CD4-positive, alpha-beta T cell (primary cell): ENCODE data around the gene PCYOX1L. TPM values are rescaled to one million over a fixed set of nuclear protein-coding genes. Genes with fewer than 3 reads are reported as not detected.

Experiments used
- ATAC-seq: fragments of 200-7000 bp; cut with Tn5 transposase; one replicate; pipeline ENCODE4 v1.10.0; 2022; ENCODE audit warnings: mild to moderate bottlenecking; ENCODE audit not compliant: poor library complexity
- CTCF ChIA-PET: fragments of 350-600 bp; sonication (Branson Sonifier 250); formaldehyde crosslinking; loops from one replicate; lab custom pipeline; 2021; ENCODE audit warnings: antibody characterized with exemption, inconsistent platforms; lab: Charles Lee
- POLR2A ChIA-PET: fragments of 350-600 bp; sonication (Branson Sonifier 250); formaldehyde crosslinking; loops from one replicate; lab custom pipeline; 2021; ENCODE audit warnings: antibody characterized with exemption, inconsistent platforms; lab: Charles Lee
- DNase-seq, 14 experiments: peaks; one replicate each; pipeline ENCODE4 v3.0.0-alpha.2; 2013 to 2020; ENCODE audit warnings: mixed read lengths in 2 of 14
- H3K27ac ChIP-seq, 2 donors: one replicate each; pipeline versions ENCODE4 v1.5.1 to v1.7.0; 2013; ENCODE audit warnings: low read length in 2 of 2, low read depth in 1 of 2, mild to moderate bottlenecking in 1 of 2
- H3K27me3 ChIP-seq, 2 experiments: 1 replicate in 1 of 2; 2 replicates in 1 of 2; pipeline versions ENCODE4 v1.6.1 to v1.7.0; 2013; ENCODE audit warnings: low read length in 2 of 2, control low read depth in 1 of 2, mild to moderate bottlenecking in 1 of 2, moderate library complexity in 1 of 2; ENCODE audit not compliant: insufficient read depth in 2 of 2, control insufficient read depth in 1 of 2
- H3K36me3 ChIP-seq: one replicate; pipeline ENCODE4 v1.6.1; 2013; ENCODE audit warnings: low read length, control low read depth; ENCODE audit not compliant: insufficient read depth
- H3K4me1 ChIP-seq: one replicate; pipeline ENCODE4 v1.6.1; 2013; ENCODE audit warnings: low read length, control low read depth; ENCODE audit not compliant: insufficient read depth
- H3K4me3 ChIP-seq: one replicate; pipeline ENCODE4 v1.5.1; 2013; ENCODE audit warnings: mild to moderate bottlenecking, low read length, moderate library complexity
- H3K9me3 ChIP-seq, 2 experiments: 1 replicate in 1 of 2; 2 replicates in 1 of 2; pipeline versions ENCODE4 v1.6.1 to v1.7.0; 2013; ENCODE audit warnings: low read length in 2 of 2, mild to moderate bottlenecking in 2 of 2, control low read depth in 1 of 2, moderate library complexity in 1 of 2; ENCODE audit not compliant: control insufficient read depth in 1 of 2, insufficient read depth in 1 of 2
- H3K27ac Mint-ChIP-seq: one replicate; pipeline ENCODE4 v1.8.0; 2020; ENCODE audit warnings: mixed read lengths
- H3K27me3 Mint-ChIP-seq: one replicate; pipeline ENCODE4 v1.8.0; 2021; ENCODE audit warnings: mixed read lengths
- H3K36me3 Mint-ChIP-seq: one replicate; pipeline ENCODE4 v1.8.0; 2021; ENCODE audit warnings: low read depth, mixed read lengths
- H3K4me1 Mint-ChIP-seq: one replicate; pipeline ENCODE4 v1.8.0; 2021; ENCODE audit warnings: low read depth, mixed read lengths
- H3K4me3 Mint-ChIP-seq: one replicate; pipeline ENCODE4 v1.8.0; 2020; ENCODE audit warnings: mild to moderate bottlenecking, mixed read lengths
- H3K9me3 Mint-ChIP-seq: one replicate; pipeline ENCODE4 v1.8.0; 2020; ENCODE audit warnings: mixed read lengths
- intact Hi-C, 2 experiments: fragments of 100-400 bp; cut with DNase I in 1 of 2; cut with micrococcal nuclease in 1 of 2; formaldehyde crosslinking; loops; one replicate each; pipeline versions ENCODE4 v1.15.1 to v1.9.0; 2023 to 2025; cut with DNase I, micrococcal nuclease
- total RNA-seq, 174 experiments: library from RNA in 2 of 174; stranded (reverse) in 2 of 174; gene quantifications; one replicate each; pipeline ENCODE4 v1.2.3 and lab custom pipeline; 2021 to 2026
- TF ChIP-seq, protein P1 (sequence below): fragments of 200-600 bp; IDR thresholded peaks from one replicate; pipeline ENCODE4 v1.8.0; 2022; ENCODE audit warnings: antibody characterized with exemption, mild to moderate bottlenecking

Gene PCYOX1L
- total RNA-seq, 2 experiments from 2014 or later: 22.9 to 24.8 TPM

DNA sequence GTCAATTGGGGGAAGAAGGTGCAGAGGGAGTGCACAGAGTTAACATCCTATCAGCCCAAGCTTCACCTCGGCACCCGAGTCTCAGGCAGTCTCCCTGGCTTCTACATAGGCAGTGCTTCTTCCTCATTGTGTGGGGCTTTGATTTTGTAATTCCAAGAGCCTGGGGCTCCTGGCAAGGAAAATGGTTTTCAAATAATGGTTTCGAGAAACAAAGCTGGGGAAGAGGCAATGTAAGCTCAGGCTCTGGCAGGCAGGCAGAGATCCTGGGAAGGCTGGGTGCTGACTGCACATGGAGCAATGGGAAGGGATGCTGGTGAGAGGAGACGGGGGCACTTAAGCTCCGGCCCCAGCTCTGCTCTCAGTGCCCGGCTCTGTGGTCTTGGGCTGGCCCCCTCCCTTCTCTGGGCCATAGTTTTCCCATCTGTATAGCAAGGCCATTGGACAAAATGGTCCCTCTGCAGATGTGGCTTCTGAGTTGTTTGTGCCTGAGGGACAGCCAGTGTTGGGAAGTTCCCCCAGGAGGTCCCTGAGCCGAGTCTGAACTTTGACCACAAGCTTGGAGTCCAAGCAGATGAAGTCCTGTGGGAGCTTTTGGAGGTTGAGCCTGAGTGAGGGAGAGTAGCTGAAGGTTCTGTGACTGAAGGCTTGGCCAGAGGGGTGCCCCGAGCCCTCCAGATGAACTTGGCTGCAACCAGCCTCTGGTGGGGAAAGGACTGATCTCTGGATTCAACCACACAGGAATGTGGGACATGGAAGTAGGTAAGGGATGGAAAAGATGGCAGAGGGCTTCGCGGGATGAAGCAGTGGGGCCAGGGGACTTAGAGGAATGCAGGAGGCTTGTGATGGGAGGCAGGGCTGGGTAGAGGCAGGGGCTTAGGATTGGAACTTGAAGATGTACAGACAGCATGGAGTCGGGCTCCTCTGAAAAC is 49.7 kb downstream of the PCYOX1L start:
- no peaks in the 10 kb centered on the region for H3K36me3 ChIP-seq
- H3K9me3 ChIP-seq: no peaks in the 10 kb centered on the region
- Mint-ChIP-seq H3K27ac (no peak overlapping the region), H3K4me1 (no peaks in the 10 kb centered on the region), H3K27me3 (no peaks in the 10 kb centered on the region), H3K4me3 (no peak overlapping the region), H3K9me3 (no peaks in the 10 kb centered on the region), H3K36me3 (no peaks in the 10 kb centered on the region)
- no peak overlapping the region for H3K27ac ChIP-seq
- TF ChIP-seq, protein P1, sequence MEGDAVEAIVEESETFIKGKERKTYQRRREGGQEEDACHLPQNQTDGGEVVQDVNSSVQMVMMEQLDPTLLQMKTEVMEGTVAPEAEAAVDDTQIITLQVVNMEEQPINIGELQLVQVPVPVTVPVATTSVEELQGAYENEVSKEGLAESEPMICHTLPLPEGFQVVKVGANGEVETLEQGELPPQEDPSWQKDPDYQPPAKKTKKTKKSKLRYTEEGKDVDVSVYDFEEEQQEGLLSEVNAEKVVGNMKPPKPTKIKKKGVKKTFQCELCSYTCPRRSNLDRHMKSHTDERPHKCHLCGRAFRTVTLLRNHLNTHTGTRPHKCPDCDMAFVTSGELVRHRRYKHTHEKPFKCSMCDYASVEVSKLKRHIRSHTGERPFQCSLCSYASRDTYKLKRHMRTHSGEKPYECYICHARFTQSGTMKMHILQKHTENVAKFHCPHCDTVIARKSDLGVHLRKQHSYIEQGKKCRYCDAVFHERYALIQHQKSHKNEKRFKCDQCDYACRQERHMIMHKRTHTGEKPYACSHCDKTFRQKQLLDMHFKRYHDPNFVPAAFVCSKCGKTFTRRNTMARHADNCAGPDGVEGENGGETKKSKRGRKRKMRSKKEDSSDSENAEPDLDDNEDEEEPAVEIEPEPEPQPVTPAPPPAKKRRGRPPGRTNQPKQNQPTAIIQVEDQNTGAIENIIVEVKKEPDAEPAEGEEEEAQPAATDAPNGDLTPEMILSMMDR: no peak
- DNase-seq (no peak), ATAC-seq (no peak)
- intact Hi-C loops: no loop called here
- POLR2A ChIA-PET: no interaction called here
- CTCF ChIA-PET: no interaction called here
- no peaks in the 10 kb centered on the region for H3K4me1 ChIP-seq
- H3K4me3 ChIP-seq: no peak overlapping the region
- H3K27me3 ChIP-seq: no peaks in the 10 kb centered on the region

DNA sequence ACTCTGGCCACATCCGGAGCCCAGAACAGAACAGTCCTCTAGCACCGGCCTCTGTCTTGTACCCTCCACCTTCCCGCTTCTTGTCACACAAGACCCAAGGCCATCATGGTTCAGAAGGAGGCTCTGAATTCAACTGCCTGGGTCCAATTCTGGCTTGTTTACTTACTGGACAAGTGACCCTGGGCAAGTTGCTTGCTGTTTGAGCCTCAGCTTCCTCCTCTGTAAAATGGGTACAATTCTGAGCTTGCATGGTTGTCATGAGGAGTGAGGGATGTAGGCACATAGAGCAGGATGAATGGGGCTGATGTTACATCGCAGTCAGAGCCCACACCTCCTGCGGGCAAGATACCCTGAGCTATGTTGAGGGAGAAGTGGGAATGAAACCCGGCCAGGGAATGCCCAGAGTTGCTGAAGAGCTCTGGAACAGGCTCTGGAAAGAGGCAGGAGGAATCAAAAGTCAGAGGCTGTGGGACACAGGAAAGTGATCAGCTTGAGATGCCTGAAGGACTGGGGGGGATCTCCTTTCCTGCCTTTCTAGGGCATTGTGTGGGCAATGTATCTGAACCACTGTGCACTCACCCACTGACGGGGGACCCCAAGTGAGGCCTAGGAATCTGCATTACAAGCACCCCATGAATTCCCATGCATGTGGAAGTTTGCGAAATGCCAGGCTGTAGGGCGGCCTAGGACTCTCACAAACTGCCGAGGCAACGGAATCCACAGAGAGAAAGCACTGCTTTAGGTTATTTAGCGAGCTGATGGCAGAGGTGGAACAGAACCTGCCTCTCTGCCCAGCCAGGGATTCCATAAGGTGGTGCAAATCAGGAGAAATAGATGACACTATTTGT is 50.6 kb downstream of the PCYOX1L start:
- DNase-seq: no peak
- POLR2A ChIA-PET: no interaction called here

DNA sequence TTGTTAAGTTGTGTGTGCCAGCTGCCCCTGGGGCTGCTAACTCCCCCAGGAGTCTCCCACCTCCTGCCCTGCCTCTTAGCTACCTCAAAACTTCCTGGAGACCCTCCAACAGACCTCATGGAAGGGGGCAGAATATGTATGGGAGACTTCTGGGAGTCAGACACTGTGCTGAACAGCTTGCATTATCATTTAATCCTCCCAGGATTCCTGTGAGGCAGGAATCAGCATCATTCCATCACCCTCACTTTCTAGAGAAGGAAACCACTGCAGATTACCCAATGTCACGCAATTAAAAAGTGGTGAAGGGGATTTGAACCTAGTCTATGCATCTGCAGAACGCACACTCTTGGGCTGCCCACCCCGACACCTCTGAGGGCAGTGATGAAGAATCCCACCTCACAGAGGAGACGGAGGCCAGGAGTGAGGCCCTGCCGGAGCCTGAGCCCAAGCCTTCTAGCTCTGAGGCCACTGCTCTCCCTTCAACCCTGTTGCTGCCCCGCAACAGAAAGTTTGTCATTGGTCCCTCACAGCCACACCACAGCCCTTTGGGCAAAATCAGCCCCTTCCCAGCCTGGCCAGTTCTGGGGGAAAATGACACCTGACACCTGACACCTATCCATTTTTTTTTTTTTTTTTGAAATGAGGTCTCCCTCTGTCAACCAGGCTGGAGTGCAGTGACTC is 51.6 kb downstream of the PCYOX1L start:
- DNase-seq (no peak), ATAC-seq (no peak)
- Mint-ChIP-seq H3K9me3 (no peaks in the 10 kb centered on the region), H3K4me3 (no peak overlapping the region), H3K27me3 (no peaks in the 10 kb centered on the region), H3K4me1 (no peaks in the 10 kb centered on the region), H3K36me3 (no peaks in the 10 kb centered on the region), H3K27ac (no peak overlapping the region)
- Histone ChIP-seq H3K4me1 (no peaks in the 10 kb centered on the region), H3K27me3 (no peaks in the 10 kb centered on the region), H3K27ac (no peak overlapping the region), H3K36me3 (no peaks in the 10 kb centered on the region), H3K4me3 (no peak overlapping the region), H3K9me3 (no peaks in the 10 kb centered on the region)
- TF ChIP-seq, protein P1: no peak
- ChIA-PET CTCF (no interaction called here), POLR2A (no interaction called here)
- intact Hi-C loops: no loop called here

More for the DNA sequence above, 50.6 kb downstream of the PCYOX1L start:
- no peak overlapping the region for H3K27ac ChIP-seq
- H3K4me1 Mint-ChIP-seq: no peaks in the 10 kb centered on the region
- TF ChIP-seq, protein P1: no peak
- no peaks in the 10 kb centered on the region for H3K4me1 ChIP-seq
- CTCF ChIA-PET: no interaction called here
- H3K27me3 Mint-ChIP-seq: no peaks in the 10 kb centered on the region
- no peak overlapping the region for H3K27ac Mint-ChIP-seq
- no peak overlapping the region for H3K4me3 ChIP-seq
- H3K4me3 Mint-ChIP-seq: no peak overlapping the region
- no peaks in the 10 kb centered on the region for H3K36me3 Mint-ChIP-seq
- no peaks in the 10 kb centered on the region for H3K9me3 ChIP-seq
- no peak for ATAC-seq
- intact Hi-C loops: no loop called here
- H3K27me3 ChIP-seq: no peaks in the 10 kb centered on the region
- H3K36me3 ChIP-seq: no peaks in the 10 kb centered on the region
- H3K9me3 Mint-ChIP-seq: no peaks in the 10 kb centered on the region
